Activated naive CD4-positive, alpha-beta T cell treated with anti-CD3 and anti-CD28 coated beads, Interleukin-2, amount 10 ng/mL, durations not matched to agents 7 days and 5 days (primary cell): ENCODE data around the gene LCA5L.
A peak's percentile ranks its signal among the peaks of the same experiment; 100 is the strongest.

Experiments
- CTCF ChIA-PET: fragments of 350-600 bp; sonication (Branson Sonifier 250); formaldehyde crosslinking; loops from one replicate; lab custom pipeline; 2021; ENCODE audit warnings: antibody characterized with exemption; lab: Charles Lee
- DNase-seq: peaks from one replicate; pipeline ENCODE4 v3.0.0-alpha.2; 2020
- H3K27ac Mint-ChIP-seq: one replicate; pipeline ENCODE4 v1.8.0; 2021; ENCODE audit warnings: mild to moderate bottlenecking, moderate library complexity, mixed read lengths
- H3K27me3 Mint-ChIP-seq: one replicate; pipeline ENCODE4 v1.8.0; 2021; ENCODE audit warnings: mild to moderate bottlenecking, mixed read lengths
- H3K36me3 Mint-ChIP-seq: one replicate; pipeline ENCODE4 v1.8.0; 2021; ENCODE audit warnings: mixed read lengths
- H3K4me1 Mint-ChIP-seq: one replicate; pipeline ENCODE4 v1.8.0; 2021; ENCODE audit warnings: mixed read lengths
- H3K4me3 Mint-ChIP-seq: one replicate; pipeline ENCODE4 v1.8.0; 2021; ENCODE audit warnings: mild to moderate bottlenecking, moderate library complexity, mixed read lengths
- H3K9me3 Mint-ChIP-seq: one replicate; pipeline ENCODE4 v1.8.0; 2021; ENCODE audit warnings: mixed read lengths

Gene LCA5L

DNA sequence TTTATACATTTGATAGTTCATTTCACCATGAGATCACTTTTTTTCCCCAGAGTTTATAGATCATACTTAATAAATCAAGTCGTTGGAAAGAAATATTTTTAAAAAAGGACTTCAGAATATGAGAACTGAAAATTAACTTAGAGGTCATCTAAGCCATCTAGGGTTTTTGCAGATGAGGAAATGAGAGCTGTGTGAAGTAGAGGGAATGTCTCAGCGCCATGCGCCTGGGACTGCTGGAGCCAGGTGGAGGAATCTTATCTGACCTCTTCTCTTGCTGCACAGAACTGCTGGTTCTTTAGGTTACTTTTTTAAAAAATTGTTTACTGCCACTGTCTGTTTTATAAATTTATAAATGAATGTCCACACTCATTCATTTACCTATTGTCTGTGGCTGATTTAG, 17.7 kb upstream of the LCA5L start:
- H3K36me3 Mint-ChIP-seq: no peaks in the 10 kb centered on the region
- H3K4me1 Mint-ChIP-seq: peaks cover 4% of the 10 kb centered on the region
- H3K27me3 Mint-ChIP-seq: no peaks in the 10 kb centered on the region
- CTCF ChIA-PET: no interaction called here
- no peak overlapping the region for H3K4me3 Mint-ChIP-seq
- no peaks in the 10 kb centered on the region for H3K9me3 Mint-ChIP-seq
- DNase-seq: no peak
- no peak overlapping the region for H3K27ac Mint-ChIP-seq

- no peak for DNase-seq
- CTCF ChIA-PET: interaction anchor here (1.2 kb wide), 1 partner anchor 20 kb away, joined by 3 read pairs; no protein-coding TSS in a partner anchor
Measured at GRCh38 chr21:39461419-39461818, 15.8 kb upstream of the LCA5L start.

GRCh38 chr21:39456665-39457064, 11.1 kb upstream of the LCA5L start:
- Mint-ChIP-seq H3K27ac (no peak overlapping the region), H3K9me3 (no peaks in the 10 kb centered on the region), H3K36me3 (no peaks in the 10 kb centered on the region), H3K27me3 (peaks cover 3% of the 10 kb centered on the region), H3K4me1 (peaks cover 4% of the 10 kb centered on the region), H3K4me3 (no peak overlapping the region)
- no peak for DNase-seq
- CTCF ChIA-PET: no interaction called here

More at GRCh38 chr21:39461419-39461818, 15.8 kb upstream of the LCA5L start:
- no peaks in the 10 kb centered on the region for H3K9me3 Mint-ChIP-seq
- H3K36me3 Mint-ChIP-seq: no peaks in the 10 kb centered on the region
- H3K4me1 Mint-ChIP-seq: peaks cover 4% of the 10 kb centered on the region
- no peaks in the 10 kb centered on the region for H3K27me3 Mint-ChIP-seq
- H3K27ac Mint-ChIP-seq: no peak overlapping the region
- H3K4me3 Mint-ChIP-seq: no peak overlapping the region

DNA sequence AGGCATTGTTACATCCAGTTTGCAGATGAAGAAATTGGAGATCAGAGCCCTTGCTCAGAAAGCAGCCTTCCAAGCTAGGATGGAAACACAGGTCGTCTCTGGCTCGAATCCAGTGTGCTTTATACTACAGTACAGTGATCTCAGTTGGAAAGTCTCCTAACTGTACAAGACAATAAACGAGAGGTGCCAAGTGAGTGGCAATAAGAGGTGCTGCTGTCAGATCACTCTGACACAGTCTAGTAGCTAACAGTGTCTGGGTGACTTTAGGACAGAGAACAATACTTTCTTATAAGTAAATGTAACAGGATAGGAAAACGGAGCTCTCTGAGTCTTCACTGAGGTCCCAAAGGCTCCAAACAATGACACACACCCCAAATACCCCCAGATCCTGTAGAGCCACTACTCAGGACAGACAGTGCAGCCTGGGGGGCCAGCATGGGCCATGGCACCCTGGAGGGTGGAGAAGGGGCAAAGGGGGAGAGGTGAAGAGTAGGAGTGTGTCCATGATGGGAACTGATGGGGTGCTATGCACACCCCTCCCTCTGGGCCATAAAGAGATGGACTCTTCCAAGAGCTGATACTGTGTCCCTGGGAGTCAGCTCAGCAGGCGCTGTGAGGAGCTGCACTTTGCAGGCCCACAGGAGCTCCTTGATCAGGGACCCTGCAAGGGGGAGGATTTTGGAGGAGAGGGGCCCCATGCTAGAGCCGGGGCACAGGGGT, 9.5 kb upstream of the LCA5L start:
- CTCF ChIA-PET: interaction anchor here (1.0 kb wide), 1 partner anchor 12 kb away, joined by 3 read pairs; no protein-coding TSS in a partner anchor
- Mint-ChIP-seq H3K27ac (no peak overlapping the region), H3K36me3 (no peaks in the 10 kb centered on the region), H3K9me3 (no peaks in the 10 kb centered on the region), H3K4me3 (no peak overlapping the region), H3K27me3 (peaks cover 11% of the 10 kb centered on the region), H3K4me1 (no peaks in the 10 kb centered on the region)
- DNase-seq: no peak

GRCh38 chr21:39453571-39454179, 8.1 kb upstream of the LCA5L start:
- CTCF ChIA-PET: no interaction called here
- no peak overlapping the region for H3K27ac Mint-ChIP-seq
- H3K36me3 Mint-ChIP-seq: no peaks in the 10 kb centered on the region
- H3K27me3 Mint-ChIP-seq: peaks cover 11% of the 10 kb centered on the region
- H3K9me3 Mint-ChIP-seq: no peaks in the 10 kb centered on the region
- H3K4me3 Mint-ChIP-seq: no peak overlapping the region
- no peaks in the 10 kb centered on the region for H3K4me1 Mint-ChIP-seq
- DNase-seq: no peak

DNA sequence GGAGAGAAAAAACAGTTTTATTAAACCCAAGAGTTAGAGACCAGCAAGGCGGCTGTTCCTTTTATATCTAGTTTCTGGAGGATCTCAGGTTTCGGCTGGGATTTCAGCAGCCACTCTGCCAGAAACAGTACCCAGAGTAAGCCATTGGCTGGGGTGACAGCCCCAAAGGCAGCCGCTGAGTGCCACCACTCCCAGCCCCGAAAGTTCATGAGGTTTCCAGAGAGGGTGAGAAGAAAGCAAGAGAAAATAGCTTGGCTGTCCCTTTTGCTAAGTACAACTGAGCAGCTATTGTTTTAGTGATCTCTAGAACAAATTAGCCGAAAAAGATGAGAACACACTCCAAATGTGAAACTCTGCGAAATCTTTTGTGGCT, 7.4 kb upstream of the LCA5L start:
- CTCF ChIA-PET: no interaction called here

DNA sequence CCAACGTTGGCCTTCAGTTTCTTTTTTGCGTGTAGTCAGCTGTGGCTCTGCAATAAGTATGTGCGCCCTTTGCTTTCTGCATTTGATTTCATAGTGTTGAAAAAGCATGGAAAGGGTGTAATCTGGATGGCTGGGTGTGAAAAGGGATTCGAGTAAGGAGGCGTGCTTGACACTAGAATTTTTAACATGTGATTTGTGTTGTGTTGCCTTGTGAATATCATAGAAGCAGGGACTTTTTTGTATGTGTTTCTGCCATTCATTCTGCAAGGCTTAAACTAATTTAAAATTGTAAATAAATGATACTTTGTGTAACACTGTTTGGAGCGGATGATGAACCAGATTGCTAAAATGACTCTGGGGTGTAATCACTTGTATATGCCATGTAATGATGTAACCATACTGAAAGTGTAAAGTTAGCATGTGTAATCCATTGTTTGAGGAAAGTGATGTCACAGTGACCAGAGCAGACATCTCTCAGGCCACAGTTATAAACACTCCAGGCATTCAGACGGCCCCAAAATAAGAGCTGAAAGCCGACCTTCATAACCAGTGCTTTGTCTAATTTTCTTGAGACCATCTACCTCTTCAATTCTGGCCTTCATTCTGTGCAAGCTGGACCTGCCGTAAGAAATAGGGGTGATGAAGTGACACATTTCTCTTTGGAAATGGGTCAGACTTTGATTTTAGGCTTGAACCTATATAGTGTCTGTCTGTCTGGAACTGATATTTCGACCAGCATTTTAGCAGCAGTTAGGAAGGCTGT, 6.8 kb upstream of the LCA5L start:
- CTCF ChIA-PET: no interaction called here
- H3K4me3 Mint-ChIP-seq: no peak overlapping the region
- H3K9me3 Mint-ChIP-seq: no peaks in the 10 kb centered on the region
- DNase-seq: no peak
- no peak overlapping the region for H3K27ac Mint-ChIP-seq
- H3K36me3 Mint-ChIP-seq: no peaks in the 10 kb centered on the region
- H3K27me3 Mint-ChIP-seq: peaks cover 11% of the 10 kb centered on the region
- no peaks in the 10 kb centered on the region for H3K4me1 Mint-ChIP-seq

More for the DNA sequence above, 7.4 kb upstream of the LCA5L start:
- Mint-ChIP-seq H3K36me3 (no peaks in the 10 kb centered on the region), H3K27ac (no peak overlapping the region), H3K27me3 (peaks cover 11% of the 10 kb centered on the region), H3K4me3 (no peak overlapping the region), H3K4me1 (no peaks in the 10 kb centered on the region), H3K9me3 (no peaks in the 10 kb centered on the region)
- DNase-seq: no peak

GRCh38 chr21:39451332-39452206, 6.0 kb upstream of the LCA5L start, which contains the start of gene SH3BGR:
TSS of gene SH3BGR (plus strand) at chr21:39451970. CDS start at chr21:39452097, 127 bp downstream.
- no peaks in the 10 kb centered on the region for H3K36me3 Mint-ChIP-seq
- H3K4me1 Mint-ChIP-seq: peaks cover 4% of the 10 kb centered on the region
- no peak for DNase-seq
- H3K27me3 Mint-ChIP-seq: peaks cover 11% of the 10 kb centered on the region
- CTCF ChIA-PET: no interaction called here
- no peak within 1 kb of the TSS for H3K4me3 Mint-ChIP-seq
- H3K9me3 Mint-ChIP-seq: no peaks in the 10 kb centered on the region
- no peak within 1 kb of the TSS for H3K27ac Mint-ChIP-seq

- Mint-ChIP-seq H3K27me3 (peaks cover 39% of the 10 kb centered on the region), H3K9me3 (no peaks in the 10 kb centered on the region), H3K36me3 (no peaks in the 10 kb centered on the region), H3K27ac (no peak overlapping the region), H3K4me3 (no peak overlapping the region), H3K4me1 (peaks cover 20% of the 10 kb centered on the region)
- CTCF ChIA-PET: no interaction called here
- no peak for DNase-seq
Measured at GRCh38 chr21:39447264-39447663, 1.7 kb upstream of the LCA5L start.

- no peak for DNase-seq
- Mint-ChIP-seq H3K9me3 (no peaks in the 10 kb centered on the region), H3K4me1 (peaks cover 20% of the 10 kb centered on the region), H3K4me3 (peak overlapping the region; percentile 82), H3K27me3 (peaks cover 37% of the 10 kb centered on the region), H3K36me3 (no peaks in the 10 kb centered on the region), H3K27ac (peak overlapping the region; percentile 25)
- CTCF ChIA-PET: interaction anchor here (1.0 kb wide), 1 partner anchor 9 kb away, joined by 3 read pairs; no protein-coding TSS in a partner anchor
Measured at GRCh38 chr21:39444421-39445180, 977 bp downstream of the LCA5L start.

GRCh38 chr21:39441502-39442475, 3.8 kb downstream of the LCA5L start:
- CTCF ChIA-PET: interaction anchor here (0.6 to 1.6 kb wide), 14 partner anchors 9 to 634 kb away, joined by 3 to 6 read pairs (median 3); no protein-coding TSS in a partner anchor
- no peaks in the 10 kb centered on the region for H3K36me3 Mint-ChIP-seq
- peaks cover 45% of the 10 kb centered on the region for H3K27me3 Mint-ChIP-seq
- DNase-seq: peak; percentile 59
- H3K4me3 Mint-ChIP-seq: no peak overlapping the region
- no peak overlapping the region for H3K27ac Mint-ChIP-seq
- H3K9me3 Mint-ChIP-seq: no peaks in the 10 kb centered on the region
- peaks cover 17% of the 10 kb centered on the region for H3K4me1 Mint-ChIP-seq

DNA sequence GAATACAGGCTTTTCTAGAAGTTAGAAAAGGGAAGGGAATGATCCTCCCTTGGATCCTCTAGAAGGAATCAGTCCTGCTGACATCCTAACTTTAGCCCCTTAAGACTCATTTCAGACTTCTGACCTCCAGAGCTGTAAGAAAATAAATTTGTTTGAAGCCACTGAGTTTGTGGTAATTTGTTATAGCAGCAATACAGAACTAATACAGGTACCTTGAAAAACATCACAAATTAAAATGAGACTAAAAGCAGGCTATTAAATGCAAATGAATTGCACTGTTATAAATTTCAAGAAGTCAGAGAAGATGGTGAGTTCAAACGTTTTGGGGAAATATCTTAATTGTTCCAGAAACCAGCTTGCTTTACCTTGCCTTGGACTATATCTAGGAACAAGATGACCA, 6.3 kb downstream of the LCA5L start:
- CTCF ChIA-PET: no interaction called here
- DNase-seq: no peak
- Mint-ChIP-seq H3K4me3 (no peak overlapping the region), H3K9me3 (no peaks in the 10 kb centered on the region), H3K27ac (no peak overlapping the region), H3K27me3 (peaks cover 31% of the 10 kb centered on the region), H3K36me3 (no peaks in the 10 kb centered on the region), H3K4me1 (no peaks in the 10 kb centered on the region)
